ENCODE results near the gene OR4D6. TPM values are rescaled to one million over a fixed set of nuclear protein-coding genes. Genes with fewer than 3 reads are reported as not detected.

Gene OR4D6
- total RNA-seq, 2 donors from 2014 or later: not detected

Other genes with a start within 250 kb of the OR4D6 start
- 10 to 100 TPM in 1 of 2 donors, 1 to 10 TPM in 1; 4.7 to 17.6 TPM for gene MPEG1, start 244.0 kb upstream of the OR4D6 start, total RNA-seq
- gene OR5AN1, start 98.1 kb upstream of the OR4D6 start, total RNA-seq: not detected
- gene OR5A2, start 30.5 kb upstream of the OR4D6 start, total RNA-seq: not detected
- not detected for gene OR5A1, start 20.5 kb upstream of the OR4D6 start, total RNA-seq
- gene OR4D10, start 16.4 kb downstream of the OR4D6 start, total RNA-seq: not detected
- not detected for gene OR4D11, start 46.6 kb downstream of the OR4D6 start, total RNA-seq
- gene OR4D9, start 54.6 kb downstream of the OR4D6 start, total RNA-seq: not detected
- gene OSBP, start 158.8 kb downstream of the OR4D6 start, total RNA-seq: 10 to 100 TPM; 57.1 to 64.7 TPM
- gene PATL1, start 212.1 kb downstream of the OR4D6 start, total RNA-seq: 10 to 100 TPM; 43.3 to 47.3 TPM